SU-DHL-6 (cell line): Measurements from ENCODE around the gene MAGEL2.

Source experiments
- EZH2phosphoT487 ChIP-seq: fragments of 200-600 bp; sonication (generic), shearing (Covaris generic); conservative IDR thresholded peaks from 2 replicates; pipeline ENCODE4 v1.6.1; 2018; ENCODE audit warnings: mild to moderate bottlenecking, antibody characterized with exemption, low read length, moderate library complexity, mixed read lengths
- TF ChIP-seq, protein P1 (sequence below): fragments of 200-600 bp; sonication (generic); IDR thresholded peaks from one replicate; pipeline ENCODE4 v1.5.1; 2017; ENCODE audit warnings: antibody characterized with exemption, mild to moderate bottlenecking, low read length, moderate library complexity; ENCODE audit not compliant: insufficient read depth, poor library complexity, severe bottlenecking

DNA sequence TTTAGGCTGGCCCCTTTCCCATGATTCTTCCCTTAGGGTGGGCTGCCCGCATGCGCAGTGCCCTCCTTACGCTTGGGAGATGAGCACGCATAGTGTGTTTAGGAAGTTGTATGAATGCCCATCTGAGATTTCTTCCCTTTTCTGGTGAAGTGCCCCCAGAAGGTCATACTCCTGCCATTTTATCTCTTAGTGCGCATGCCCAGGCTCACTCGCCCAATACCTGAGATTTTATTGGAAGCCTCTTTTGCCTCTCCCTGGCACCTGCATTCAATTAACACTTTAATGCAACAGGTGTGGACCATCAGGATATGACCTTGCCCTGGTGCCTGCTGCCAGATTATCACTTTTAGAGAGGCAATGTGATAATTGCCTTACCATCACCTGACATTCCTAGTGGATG lies 45.5 kb downstream of the MAGEL2 start:
- TF ChIP-seq, protein P1, sequence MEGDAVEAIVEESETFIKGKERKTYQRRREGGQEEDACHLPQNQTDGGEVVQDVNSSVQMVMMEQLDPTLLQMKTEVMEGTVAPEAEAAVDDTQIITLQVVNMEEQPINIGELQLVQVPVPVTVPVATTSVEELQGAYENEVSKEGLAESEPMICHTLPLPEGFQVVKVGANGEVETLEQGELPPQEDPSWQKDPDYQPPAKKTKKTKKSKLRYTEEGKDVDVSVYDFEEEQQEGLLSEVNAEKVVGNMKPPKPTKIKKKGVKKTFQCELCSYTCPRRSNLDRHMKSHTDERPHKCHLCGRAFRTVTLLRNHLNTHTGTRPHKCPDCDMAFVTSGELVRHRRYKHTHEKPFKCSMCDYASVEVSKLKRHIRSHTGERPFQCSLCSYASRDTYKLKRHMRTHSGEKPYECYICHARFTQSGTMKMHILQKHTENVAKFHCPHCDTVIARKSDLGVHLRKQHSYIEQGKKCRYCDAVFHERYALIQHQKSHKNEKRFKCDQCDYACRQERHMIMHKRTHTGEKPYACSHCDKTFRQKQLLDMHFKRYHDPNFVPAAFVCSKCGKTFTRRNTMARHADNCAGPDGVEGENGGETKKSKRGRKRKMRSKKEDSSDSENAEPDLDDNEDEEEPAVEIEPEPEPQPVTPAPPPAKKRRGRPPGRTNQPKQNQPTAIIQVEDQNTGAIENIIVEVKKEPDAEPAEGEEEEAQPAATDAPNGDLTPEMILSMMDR: no peak
- TF ChIP-seq EZH2phosphoT487: no peak
